Measurements from ENCODE around the gene PPP2R2C. TPM values are rescaled to one million over a fixed set of nuclear protein-coding genes. Genes with fewer than 3 reads are reported as not detected.

The PPP2R2C gene
- total and polyA plus RNA-seq, 2 donors (not counting 1 experiment from before 2014, with no cell fraction given) = 0.10 to 0.17 TPM

DNA sequence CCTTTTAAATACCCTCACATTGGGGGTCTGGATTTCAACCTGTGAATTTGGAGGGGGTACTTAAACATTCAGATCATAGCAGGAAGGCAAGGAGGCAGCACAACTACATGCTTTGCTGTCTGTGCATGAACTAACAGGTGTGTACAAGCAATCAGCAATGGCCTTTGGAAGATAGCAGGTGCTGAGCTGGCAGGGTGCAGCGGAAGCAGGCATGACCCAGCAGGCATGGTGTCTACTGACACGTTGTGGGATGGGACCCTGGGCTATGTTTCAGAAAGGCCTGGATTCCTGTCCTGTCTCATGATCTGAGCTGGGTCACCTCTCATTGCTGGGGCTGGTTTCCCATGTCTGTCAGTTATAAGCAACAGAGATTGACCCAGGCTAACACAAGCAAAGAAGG lies 13.9 kb downstream of the PPP2R2C start:
- Histone ChIP-seq H3K27me3 (ENCODE audit: control insufficient read depth, insufficient read depth, low read length) (no peaks in the 10 kb centered on the region), H2AFZ (ENCODE audit: low read length) (no peak overlapping the region), H3K9me3 (ENCODE audit: control insufficient read depth, insufficient read depth, low read depth, low read length) (no peaks in the 10 kb centered on the region), H3K4me1 (ENCODE audit: control insufficient read depth, extremely low read depth, insufficient read depth, low read length) (no peaks in the 10 kb centered on the region), H3K4me3 (replicated peaks in 1 of 4; ENCODE audit: control extremely low read depth in 1 of 4, insufficient read depth in 1 of 4, low read depth in 3 of 4, low read length in 4 of 4) (no peak overlapping the region), H3K79me2 (ENCODE audit: control insufficient read depth, insufficient read depth, low read length) (no peaks in the 10 kb centered on the region), H3K4me2 (ENCODE audit: extremely low read depth, insufficient read depth, low read length) (no peak overlapping the region), H3K9ac (ENCODE audit: insufficient read depth, low read length) (no peak overlapping the region), H3K36me3 (ENCODE audit: control insufficient read depth, insufficient read depth, low read length) (no peaks in the 10 kb centered on the region), H4K20me1 (ENCODE audit: control insufficient read depth, extremely low read depth, insufficient read depth, low read length) (no peaks in the 10 kb centered on the region), H3K27ac (ENCODE audit: insufficient read depth, low read length) (no peak overlapping the region)
- TF ChIP-seq, protein P1, sequence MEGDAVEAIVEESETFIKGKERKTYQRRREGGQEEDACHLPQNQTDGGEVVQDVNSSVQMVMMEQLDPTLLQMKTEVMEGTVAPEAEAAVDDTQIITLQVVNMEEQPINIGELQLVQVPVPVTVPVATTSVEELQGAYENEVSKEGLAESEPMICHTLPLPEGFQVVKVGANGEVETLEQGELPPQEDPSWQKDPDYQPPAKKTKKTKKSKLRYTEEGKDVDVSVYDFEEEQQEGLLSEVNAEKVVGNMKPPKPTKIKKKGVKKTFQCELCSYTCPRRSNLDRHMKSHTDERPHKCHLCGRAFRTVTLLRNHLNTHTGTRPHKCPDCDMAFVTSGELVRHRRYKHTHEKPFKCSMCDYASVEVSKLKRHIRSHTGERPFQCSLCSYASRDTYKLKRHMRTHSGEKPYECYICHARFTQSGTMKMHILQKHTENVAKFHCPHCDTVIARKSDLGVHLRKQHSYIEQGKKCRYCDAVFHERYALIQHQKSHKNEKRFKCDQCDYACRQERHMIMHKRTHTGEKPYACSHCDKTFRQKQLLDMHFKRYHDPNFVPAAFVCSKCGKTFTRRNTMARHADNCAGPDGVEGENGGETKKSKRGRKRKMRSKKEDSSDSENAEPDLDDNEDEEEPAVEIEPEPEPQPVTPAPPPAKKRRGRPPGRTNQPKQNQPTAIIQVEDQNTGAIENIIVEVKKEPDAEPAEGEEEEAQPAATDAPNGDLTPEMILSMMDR (conservative IDR thresholded peaks at IDR 0.05 in 1 of 2, IDR thresholded peaks at IDR 0.05 in 1 of 2; ENCODE audit: low read depth in 1 of 2, low read length in 2 of 2) = no peak
- TF ChIP-seq EZH2 (IDR thresholded peaks at IDR 0.05; ENCODE audit: low read length, missing control alignments) = no peak
- DNase-seq (ENCODE audit: low read depth in 2 of 2) = no peak

- Histone ChIP-seq H3K9me3 (ENCODE audit: control insufficient read depth, insufficient read depth, low read depth, low read length) (no peaks in the 10 kb centered on the region), H3K79me2 (ENCODE audit: control insufficient read depth, insufficient read depth, low read length) (no peaks in the 10 kb centered on the region), H3K4me1 (ENCODE audit: control insufficient read depth, extremely low read depth, insufficient read depth, low read length) (no peaks in the 10 kb centered on the region), H3K27ac (ENCODE audit: insufficient read depth, low read length) (no peak overlapping the region), H2AFZ (ENCODE audit: low read length) (no peak overlapping the region), H3K9ac (ENCODE audit: insufficient read depth, low read length) (no peak overlapping the region), H3K36me3 (ENCODE audit: control insufficient read depth, insufficient read depth, low read length) (no peaks in the 10 kb centered on the region), H3K4me3 (replicated peaks in 1 of 4; ENCODE audit: control extremely low read depth in 1 of 4, insufficient read depth in 1 of 4, low read depth in 3 of 4, low read length in 4 of 4) (no peak overlapping the region), H3K27me3 (ENCODE audit: control insufficient read depth, insufficient read depth, low read length) (no peaks in the 10 kb centered on the region), H4K20me1 (ENCODE audit: control insufficient read depth, extremely low read depth, insufficient read depth, low read length) (no peaks in the 10 kb centered on the region), H3K4me2 (ENCODE audit: extremely low read depth, insufficient read depth, low read length) (no peak overlapping the region)
- TF ChIP-seq, protein P1 (conservative IDR thresholded peaks at IDR 0.05 in 1 of 2, IDR thresholded peaks at IDR 0.05 in 1 of 2; ENCODE audit: low read depth in 1 of 2, low read length in 2 of 2) = no peak
- no peak for TF ChIP-seq EZH2 (IDR thresholded peaks at IDR 0.05; ENCODE audit: low read length, missing control alignments)
- DNase-seq (ENCODE audit: low read depth in 2 of 2) = no peak
These were observed 16.0 kb downstream of the PPP2R2C start for GRCh38 chr4:6456450-6456849.

- no peak overlapping the region for H3K4me3 ChIP-seq (replicated peaks in 1 of 4; ENCODE audit: control extremely low read depth in 1 of 4, insufficient read depth in 1 of 4, low read depth in 3 of 4, low read length in 4 of 4)
- H3K79me2 ChIP-seq (ENCODE audit: control insufficient read depth, insufficient read depth, low read length) = no peaks in the 10 kb centered on the region
- TF ChIP-seq, protein P1 (conservative IDR thresholded peaks at IDR 0.05 in 1 of 2, IDR thresholded peaks at IDR 0.05 in 1 of 2; ENCODE audit: low read depth in 1 of 2, low read length in 2 of 2) = no peak
- TF ChIP-seq EZH2 (IDR thresholded peaks at IDR 0.05; ENCODE audit: low read length, missing control alignments) = no peak
- H3K27ac ChIP-seq (ENCODE audit: insufficient read depth, low read length) = no peak overlapping the region
- H3K9ac ChIP-seq (ENCODE audit: insufficient read depth, low read length) = no peak overlapping the region
- H3K4me1 ChIP-seq (ENCODE audit: control insufficient read depth, extremely low read depth, insufficient read depth, low read length) = no peaks in the 10 kb centered on the region
- no peak overlapping the region for H2AFZ ChIP-seq (ENCODE audit: low read length)
- no peaks in the 10 kb centered on the region for H4K20me1 ChIP-seq (ENCODE audit: control insufficient read depth, extremely low read depth, insufficient read depth, low read length)
- no peaks in the 10 kb centered on the region for H3K36me3 ChIP-seq (ENCODE audit: control insufficient read depth, insufficient read depth, low read length)
- H3K9me3 ChIP-seq (ENCODE audit: control insufficient read depth, insufficient read depth, low read depth, low read length) = no peaks in the 10 kb centered on the region
- no peak for DNase-seq (ENCODE audit: low read depth in 2 of 2)
- no peak overlapping the region for H3K4me2 ChIP-seq (ENCODE audit: extremely low read depth, insufficient read depth, low read length)
- no peaks in the 10 kb centered on the region for H3K27me3 ChIP-seq (ENCODE audit: control insufficient read depth, insufficient read depth, low read length)
These were observed 18.1 kb downstream of the PPP2R2C start for GRCh38 chr4:6454112-6454910.
